SK-MEL-5 (cell line): Measurements from ENCODE around the gene CHCHD5. TPM values are rescaled to one million over a fixed set of nuclear protein-coding genes. Genes with fewer than 3 reads are reported as not detected.
"Not testable (repeated sequence)": the region's sequence is repeated elsewhere in the genome, so short reads cannot be mapped to it uniquely, and the experiment has no call there.

ENCODE experiments used
- DNase-seq: peaks from one replicate; pipeline ENCODE4 v3.0.0-alpha.2; 2016; ENCODE audit warnings: low read depth, low spot score
- in situ Hi-C: cut with HindIII; loops from 2 replicates; pipeline ENCODE4 v1.10.0; 2016; ENCODE audit warnings: low sequenced_read_pairs, high pct_unique_total_duplicates, low pct_unique_long_range_greater_than_20kb
- total RNA-seq: library from RNA; depleted of rRNA; stranded (reverse); fragments of >200 nt; shearing (Covaris generic); gene quantifications from 2 replicates; pipeline ENCODE4 v1.2.3, GENCODE V29; 2014

The CHCHD5 gene
- total RNA-seq, 1 experiment from 2014 or later = 17.0 TPM

DNA sequence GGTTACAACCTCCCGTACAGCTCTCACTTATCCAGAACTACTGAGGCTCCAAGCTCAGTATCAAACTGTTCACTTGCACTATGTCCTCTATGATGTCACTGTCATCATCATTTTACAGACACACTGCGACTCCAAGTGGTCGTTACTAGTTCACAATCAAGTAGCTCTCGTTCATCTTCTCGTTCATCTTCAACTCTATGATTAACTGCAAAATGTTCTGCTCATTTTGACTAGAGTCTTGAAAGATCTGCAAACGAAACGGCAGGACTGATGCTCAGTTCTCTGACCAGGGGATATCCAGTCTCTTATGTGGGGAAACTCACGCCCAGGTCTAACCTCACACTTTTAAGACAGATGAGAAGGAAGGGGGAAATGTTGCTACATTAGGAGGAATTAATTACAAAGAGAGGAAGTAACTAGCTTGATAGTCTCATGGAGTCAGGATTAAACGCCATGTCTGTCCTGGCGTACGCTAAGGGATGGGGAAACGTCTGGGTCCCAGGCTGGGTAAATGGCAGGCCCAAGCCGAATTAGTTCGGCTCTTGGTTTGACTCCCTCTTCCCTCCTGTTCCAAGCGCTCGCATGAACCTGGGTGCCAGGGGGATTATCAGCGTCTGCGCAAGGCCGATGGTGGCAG is 794 bp upstream of the CHCHD5 start:
- in situ Hi-C loops = no loop called here
- peak; percentile 55 for DNase-seq

GRCh38 chr2:112584891-112585250 is 462 bp downstream of the CHCHD5 start:
- in situ Hi-C loops = no loop called here
- DNase-seq = no peak

DNA sequence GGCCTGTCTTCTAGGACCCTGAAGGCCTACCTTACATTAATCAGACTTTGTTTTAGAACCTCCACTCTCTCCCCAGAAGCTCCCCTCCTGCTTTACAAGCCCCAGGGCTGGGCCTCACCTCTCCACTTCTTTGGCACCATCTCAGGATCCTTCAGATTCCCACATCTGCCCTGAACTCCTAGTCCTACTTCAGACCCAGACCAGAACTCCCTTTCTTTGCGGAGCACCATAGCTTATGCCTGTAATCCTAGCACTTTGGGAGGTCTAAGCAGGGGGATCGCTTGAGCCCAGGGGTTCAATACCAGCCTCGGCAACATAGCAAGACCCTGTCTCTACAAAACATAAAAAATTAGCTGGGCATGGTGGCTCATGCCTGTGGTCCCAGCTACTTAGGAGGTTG is 991 bp downstream of the CHCHD5 start:
- no peak for DNase-seq
- in situ Hi-C loops = no loop called here

GRCh38 chr2:112585873-112586464 is 1.6 kb downstream of the CHCHD5 start:
- in situ Hi-C loops = no loop called here
- DNase-seq = no peak

GRCh38 chr2:112588611-112589045 is 4.2 kb downstream of the CHCHD5 start:
- no peak for DNase-seq
- in situ Hi-C loops = no loop called here

DNA sequence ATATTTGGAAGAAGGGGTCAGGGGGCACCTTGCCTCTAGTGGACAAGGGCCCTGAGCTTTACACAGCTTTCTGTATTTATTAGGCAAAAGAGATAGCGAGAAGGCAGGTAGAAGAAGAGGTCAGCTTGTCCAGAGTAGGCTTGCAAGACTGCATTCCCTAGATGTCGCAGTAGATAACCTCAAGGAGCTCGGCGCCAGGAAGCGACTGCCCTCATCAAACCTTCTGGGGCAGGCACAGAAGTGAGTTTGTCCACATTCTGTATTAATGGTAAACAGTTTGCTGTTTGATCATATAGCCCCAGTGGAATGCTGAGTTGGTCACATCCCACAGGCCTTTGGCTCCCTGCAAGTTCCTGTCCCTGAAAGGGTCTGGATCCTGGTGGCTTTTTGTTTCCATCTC is 7.0 kb downstream of the CHCHD5 start:
- DNase-seq = no peak
- in situ Hi-C loops = no loop called here

DNA sequence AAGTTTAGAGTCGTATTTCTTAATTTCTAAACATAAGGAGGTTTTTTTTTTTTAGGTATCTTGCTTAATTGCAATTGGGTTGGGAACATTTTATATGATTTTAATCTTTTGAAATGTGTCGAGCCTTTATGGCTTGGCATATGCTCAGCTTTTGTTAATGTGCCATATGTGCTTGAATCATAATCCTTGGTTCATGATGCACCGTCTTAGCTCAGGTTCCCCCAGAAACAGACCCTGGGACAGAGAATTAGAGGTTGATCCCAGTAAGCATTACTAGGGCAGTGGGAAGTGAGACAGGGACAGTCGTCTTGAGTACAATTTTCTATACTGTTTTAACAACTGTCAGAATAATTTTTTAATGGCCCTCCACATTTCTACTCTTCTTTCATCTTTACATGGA is 9.3 kb downstream of the CHCHD5 start:
- no peak for DNase-seq
- in situ Hi-C loops = no loop called here

- DNase-seq = no peak
- in situ Hi-C loops = no loop called here
Measured at GRCh38 chr2:112597537-112598322, 13.3 kb downstream of the CHCHD5 start.

DNA sequence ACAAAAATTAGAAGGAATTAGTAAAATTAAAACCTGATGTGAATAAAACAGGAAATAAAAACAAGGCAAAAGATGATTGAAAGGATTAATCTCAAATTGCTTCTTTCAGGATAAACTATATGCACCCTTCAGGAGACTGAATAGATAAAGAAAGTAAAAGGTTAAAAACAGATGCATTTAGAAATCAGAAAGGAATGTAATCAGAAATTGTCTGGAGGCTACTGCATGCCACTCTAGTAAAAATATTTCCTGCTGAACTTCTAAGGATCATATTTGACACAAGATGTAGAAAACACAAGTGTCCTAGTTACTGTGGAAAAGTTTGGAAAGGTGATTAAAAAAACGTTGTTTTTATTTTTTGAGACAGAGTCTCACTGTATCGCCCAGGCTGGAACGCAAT is 16.2 kb downstream of the CHCHD5 start:
- in situ Hi-C loops = no loop called here
- no peak for DNase-seq

DNA sequence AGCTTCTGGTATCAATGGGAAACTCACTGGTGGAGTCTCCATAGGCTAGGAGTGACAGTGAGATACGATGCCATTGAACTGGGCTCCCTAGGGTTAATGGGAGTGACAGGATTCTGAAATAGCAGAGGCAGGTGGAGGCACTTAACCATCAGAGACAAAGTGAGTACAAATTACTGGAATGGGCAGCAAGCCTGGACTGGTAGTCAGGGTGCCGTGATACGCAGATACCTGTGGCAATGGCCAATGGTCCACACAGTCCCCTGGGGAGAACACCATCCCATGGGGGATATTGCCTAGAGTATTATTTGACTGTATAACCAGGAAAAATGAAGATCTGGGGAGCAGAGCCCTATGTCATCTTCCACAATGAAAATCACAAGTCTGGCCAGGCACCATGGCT is 17.3 kb downstream of the CHCHD5 start:
- in situ Hi-C loops = no loop called here
- no peak for DNase-seq

GRCh38 chr2:112602917-112603316 is 18.5 kb downstream of the CHCHD5 start:
- no peak for DNase-seq
- in situ Hi-C loops = no loop called here

GRCh38 chr2:112603731-112604130 is 19.3 kb downstream of the CHCHD5 start:
- in situ Hi-C loops = no loop called here
- DNase-seq = no peak

GRCh38 chr2:112604952-112605351 is 20.5 kb downstream of the CHCHD5 start:
- in situ Hi-C loops = no loop called here

DNA sequence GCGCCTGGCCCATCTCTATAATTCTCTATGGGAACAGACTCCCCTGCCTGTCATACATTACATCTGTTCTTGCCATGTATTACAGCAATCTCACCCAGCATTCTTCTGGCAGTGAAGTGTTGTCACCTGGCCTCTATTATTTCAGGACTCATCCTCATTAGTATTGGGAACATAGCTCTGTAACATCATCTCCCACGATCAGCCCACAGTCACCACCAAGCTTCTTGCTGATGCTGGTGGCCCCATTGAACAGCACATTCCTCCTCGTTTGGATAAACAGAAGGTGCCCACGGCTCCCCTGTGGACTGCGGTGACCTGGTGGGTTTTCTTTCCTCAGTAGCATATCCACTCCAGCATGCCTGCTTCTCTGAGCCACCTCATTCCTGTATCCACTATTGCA is 21.5 kb downstream of the CHCHD5 start:
- in situ Hi-C loops = no loop called here
- no peak for DNase-seq

More at GRCh38 chr2:112604952-112605351, 20.5 kb downstream of the CHCHD5 start:
- no peak for DNase-seq

GRCh38 chr2:112606547-112606946 is 22.1 kb downstream of the CHCHD5 start:
- DNase-seq = no peak
- in situ Hi-C loops = no loop called here

DNA sequence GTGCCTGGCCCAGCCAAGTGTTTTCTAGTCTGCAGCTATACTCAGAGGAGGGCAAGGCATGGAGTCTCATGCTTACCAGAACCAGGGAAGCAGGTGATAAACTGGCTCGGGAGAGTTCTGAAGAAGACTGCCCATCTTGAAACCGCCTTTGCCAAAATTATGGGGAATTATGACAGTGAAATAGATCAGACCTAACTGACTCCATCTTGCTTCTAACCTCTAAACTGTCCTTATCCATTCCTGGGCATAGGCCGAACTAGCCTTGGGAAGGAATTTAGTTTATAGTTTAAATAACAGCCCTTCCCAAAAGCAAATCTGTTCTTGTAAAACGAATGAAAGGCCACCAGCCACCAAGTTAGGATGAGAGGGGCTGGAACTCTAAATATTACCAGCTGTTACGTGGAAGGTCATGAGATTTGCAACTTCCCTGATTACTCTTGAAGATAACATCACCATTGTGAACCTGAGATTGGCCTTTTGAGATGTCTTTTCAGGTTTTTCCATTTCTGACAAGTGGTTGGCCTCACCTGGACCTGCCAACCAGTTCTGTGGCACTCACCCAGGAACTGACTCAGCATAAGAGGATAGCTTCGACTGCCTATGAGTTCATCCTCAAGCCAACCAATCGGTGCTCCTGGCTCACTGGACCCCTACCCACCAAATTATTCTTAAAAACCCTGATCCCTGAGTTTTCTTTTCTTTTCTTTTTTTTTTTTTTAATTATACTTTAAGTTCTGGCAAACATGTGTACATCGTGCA is 23.4 kb downstream of the CHCHD5 start:
- in situ Hi-C loops = no loop called here

DNA sequence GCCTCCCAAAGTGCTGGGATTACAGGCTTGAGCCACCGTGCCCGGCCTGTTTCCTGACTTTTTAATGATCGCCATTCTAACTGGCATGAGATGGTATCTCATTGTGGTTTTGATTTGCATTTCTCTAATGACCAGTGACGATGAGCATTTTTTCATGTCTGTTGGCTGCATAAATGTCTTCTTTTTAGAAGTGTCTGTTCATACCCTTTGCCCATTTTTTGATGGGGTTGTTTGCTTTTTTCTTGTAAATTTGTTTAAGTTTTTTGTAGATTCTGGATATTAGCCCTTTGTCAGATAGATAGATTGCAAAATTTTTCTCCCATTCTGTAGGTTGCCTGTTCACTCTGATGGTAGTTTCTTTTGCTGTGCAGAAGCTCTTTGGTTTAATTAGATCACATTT is 24.9 kb downstream of the CHCHD5 start:
- DNase-seq, in situ Hi-C loops: not testable (repeated sequence)

More for the DNA sequence above, 23.4 kb downstream of the CHCHD5 start:
- DNase-seq = no peak

GRCh38 chr2:112612283-112612682 is 27.9 kb downstream of the CHCHD5 start:
- DNase-seq = not testable (repeated sequence)

More at GRCh38 chr2:112612283-112612682, 27.9 kb downstream of the CHCHD5 start:
- in situ Hi-C loops = not testable (repeated sequence)
